Trophoblast cell (in vitro differentiated cells and primary cell): ENCODE measurements around the gene MSL2.
"Not testable (repeated sequence)": the region's sequence is repeated elsewhere in the genome, so short reads cannot be mapped to it uniquely, and the experiment has no call there.

Experiments used
- DNase-seq, 2 donors: peaks; one replicate each; pipeline ENCODE4 v3.0.0-alpha.2; 2016
- H2AFZ ChIP-seq: 2 replicates; pipeline ENCODE4 v1.6.1; 2013; ENCODE audit warnings: low read length, moderate library complexity, mild to moderate bottlenecking; ENCODE audit not compliant: insufficient read depth, poor library complexity
- H2AK5ac ChIP-seq: 2 replicates; pipeline ENCODE4 v1.6.1; 2013; ENCODE audit warnings: mild to moderate bottlenecking, low read length
- H2BK120ac ChIP-seq: 2 replicates; pipeline ENCODE4 v1.6.1; 2013; ENCODE audit warnings: low read length, mild to moderate bottlenecking, moderate library complexity; ENCODE audit not compliant: insufficient read depth, poor library complexity
- H2BK12ac ChIP-seq: 2 replicates; pipeline ENCODE4 v1.6.1; 2013; ENCODE audit warnings: mild to moderate bottlenecking, low read length, moderate library complexity
- H2BK5ac ChIP-seq: 2 replicates; pipeline ENCODE4 v1.6.1; 2013; ENCODE audit warnings: low read length, low read depth, moderate library complexity, mild to moderate bottlenecking; ENCODE audit not compliant: poor library complexity
- H3K14ac ChIP-seq: 2 replicates; pipeline ENCODE4 v1.6.1; 2013; ENCODE audit warnings: mild to moderate bottlenecking, low read length
- H3K18ac ChIP-seq: 2 replicates; pipeline ENCODE4 v1.6.1; 2013; ENCODE audit warnings: mild to moderate bottlenecking, low read length
- H3K23ac ChIP-seq: 2 replicates; pipeline ENCODE4 v1.6.1; 2013; ENCODE audit warnings: low read length
- H3K27ac ChIP-seq: 2 replicates; pipeline ENCODE4 v1.5.1; 2013; ENCODE audit warnings: low read depth, mild to moderate bottlenecking, inconsistent platforms, low read length, moderate library complexity
- H3K27me3 ChIP-seq: 2 replicates; pipeline ENCODE4 v1.6.1; 2013; ENCODE audit warnings: inconsistent platforms, mild to moderate bottlenecking, low read length, moderate library complexity; ENCODE audit not compliant: insufficient read depth
- H3K36me3 ChIP-seq, 2 experiments: 1 replicate in 1 of 2; 2 replicates in 1 of 2; pipeline ENCODE4 v1.6.1; 2013; ENCODE audit warnings: low read length in 2 of 2, mild to moderate bottlenecking in 2 of 2, moderate library complexity in 1 of 2; ENCODE audit not compliant: insufficient read depth in 2 of 2, control insufficient read depth in 1 of 2
- H3K4ac ChIP-seq: 2 replicates; pipeline ENCODE4 v1.6.1; 2013; ENCODE audit warnings: low read depth, mild to moderate bottlenecking, low read length, moderate library complexity
- H3K4me1 ChIP-seq, 2 experiments: 1 replicate in 1 of 2; 2 replicates in 1 of 2; pipeline ENCODE4 v1.6.1; 2013; ENCODE audit warnings: low read length in 2 of 2, mild to moderate bottlenecking in 2 of 2, moderate library complexity in 1 of 2; ENCODE audit not compliant: insufficient read depth in 2 of 2, control insufficient read depth in 1 of 2
- H3K4me2 ChIP-seq: 2 replicates; pipeline ENCODE4 v1.6.1; 2013; ENCODE audit warnings: inconsistent platforms, mild to moderate bottlenecking, low read length, moderate library complexity
- H3K4me3 ChIP-seq: 2 replicates; pipeline ENCODE4 v1.5.1; 2013; ENCODE audit warnings: mild to moderate bottlenecking, low read depth, low read length, inconsistent platforms
- H3K79me1 ChIP-seq: one replicate; pipeline ENCODE4 v1.6.1; 2013; ENCODE audit warnings: low read length
- H3K79me2 ChIP-seq: 2 replicates; pipeline ENCODE4 v1.6.1; 2013; ENCODE audit warnings: low read length, mild to moderate bottlenecking; ENCODE audit not compliant: control insufficient read depth, insufficient read depth, poor library complexity
- H3K9ac ChIP-seq: 2 replicates; pipeline ENCODE4 v1.6.1; 2013; ENCODE audit warnings: mild to moderate bottlenecking, low read length
- H3K9me3 ChIP-seq: 2 replicates; pipeline ENCODE4 v1.6.1; 2013; ENCODE audit warnings: low read depth, mild to moderate bottlenecking, control low read depth, inconsistent platforms, low read length; ENCODE audit not compliant: insufficient read depth
- H4K12ac ChIP-seq: 2 replicates; pipeline ENCODE4 v1.6.1; 2013; ENCODE audit warnings: low read depth, mild to moderate bottlenecking, low read length, moderate library complexity
- H4K8ac ChIP-seq: 2 replicates; pipeline ENCODE4 v1.6.1; 2013; ENCODE audit warnings: low read depth, mild to moderate bottlenecking, low read length, moderate library complexity
- H4K91ac ChIP-seq: one replicate; pipeline ENCODE4 v1.6.1; 2013; ENCODE audit warnings: low read depth, mild to moderate bottlenecking, low read length, moderate library complexity
- whole genome bisulfite sequencing: extraction: QIAGEN DNeasy Blood & Tissue Kit; methylation state at CpG from one replicate; pipeline ENCODE4 v1.1.7; 2013; ENCODE audit warnings: missing lambda C conversion rate; ENCODE audit not compliant: insufficient read length, insufficient coverage; ENCODE audit errors: extremely low coverage; 5-methylcytosine and 5-hydroxymethylcytosine counted together

MSL2 gene

DNA sequence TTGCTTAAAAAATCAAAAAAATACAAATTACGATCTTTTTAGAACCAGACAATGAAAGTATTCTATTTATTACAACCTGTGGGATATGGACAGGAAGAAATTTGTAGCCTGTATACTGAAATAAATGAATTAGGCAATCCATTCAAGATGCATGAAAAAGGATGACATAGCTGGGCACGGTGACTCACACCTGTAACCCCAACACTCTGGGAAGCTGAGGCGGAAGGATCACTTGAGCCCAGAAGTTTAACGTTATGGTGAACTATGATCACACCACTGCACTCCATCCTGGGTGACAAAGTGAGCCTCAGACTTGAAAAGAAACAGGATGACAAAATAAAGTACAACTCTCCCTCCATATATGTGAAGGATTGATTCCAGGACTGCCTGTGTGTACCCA lies 74.1 kb downstream of the MSL2 start:
- Histone ChIP-seq H4K8ac (no peak overlapping the region), H3K27ac (no peak overlapping the region), H3K79me2 (no peaks in the 10 kb centered on the region), H3K79me1 (no peaks in the 10 kb centered on the region), H2BK12ac (no peak overlapping the region), H3K4ac (no peak overlapping the region), H3K18ac (no peak overlapping the region), H2BK120ac (no peak overlapping the region), H3K4me2 (no peak overlapping the region), H3K4me1 (no peaks in the 10 kb centered on the region), H3K4me3 (no peak overlapping the region), H3K36me3 (peaks cover 7 to 9% of the 10 kb centered on the region in 2 experiments), H3K23ac (no peak overlapping the region), H2BK5ac (no peak overlapping the region), H3K9ac (no peak overlapping the region), H3K27me3 (no peaks in the 10 kb centered on the region), H2AK5ac (no peak overlapping the region), H4K12ac (no peak overlapping the region), H3K9me3 (peaks cover 5% of the 10 kb centered on the region), H2AFZ (no peak overlapping the region), H4K91ac (no peak overlapping the region), H3K14ac (no peak overlapping the region)
- WGBS = no CpG with 5 or more reads among the region's 4 CpGs
- DNase-seq = no peak

DNA sequence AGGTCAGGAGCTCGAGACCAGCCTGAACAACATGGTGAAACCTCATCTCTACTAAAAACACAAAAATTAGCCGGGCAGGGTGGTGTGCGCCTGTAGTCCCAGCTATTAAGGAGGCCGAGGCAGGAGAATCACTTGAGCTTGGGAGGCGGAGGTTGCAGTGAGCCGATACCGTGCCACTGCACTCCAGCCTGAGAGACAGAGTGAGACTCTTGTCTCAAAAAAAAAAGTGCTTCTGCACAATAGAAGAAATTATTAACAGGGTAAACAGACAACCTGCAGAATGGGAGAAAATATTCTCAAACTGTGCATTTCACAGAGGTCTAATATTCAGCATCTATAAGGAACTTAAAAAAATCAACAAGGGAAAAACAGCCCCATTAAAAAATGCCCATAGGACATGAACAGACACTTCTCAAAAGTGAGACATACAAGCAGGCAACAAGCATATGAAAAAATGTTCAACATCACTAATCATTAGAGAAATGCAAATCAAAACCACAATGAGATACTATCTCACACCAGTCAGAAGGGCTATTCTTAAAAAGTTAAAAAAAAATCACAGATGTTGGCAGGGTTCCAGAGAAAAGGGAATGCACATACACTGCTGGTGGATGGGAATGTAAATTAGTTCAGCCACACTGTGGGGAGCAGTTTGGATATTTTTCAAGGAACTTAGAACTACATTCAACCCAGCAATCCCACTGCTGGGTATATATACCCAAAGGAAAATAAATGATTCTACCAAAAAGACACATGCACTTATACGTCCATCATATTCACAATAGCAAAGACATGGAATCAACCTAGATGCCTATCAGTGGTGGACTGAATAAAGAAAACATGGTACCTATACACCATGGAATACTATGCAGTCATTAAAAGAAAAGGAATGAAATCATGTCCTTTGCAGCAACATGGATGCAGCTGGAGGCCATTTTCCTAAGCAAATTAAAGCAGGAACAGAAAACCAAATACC lies 75.5 kb downstream of the MSL2 start:
- Histone ChIP-seq H3K4me1 (no peaks in the 10 kb centered on the region), H2AFZ (no peak overlapping the region), H3K18ac (no peak overlapping the region), H2BK5ac (no peak overlapping the region), H3K79me2 (no peaks in the 10 kb centered on the region), H3K79me1 (no peaks in the 10 kb centered on the region), H3K4ac (no peak overlapping the region), H2BK120ac (no peak overlapping the region), H4K91ac (no peak overlapping the region), H4K8ac (no peak overlapping the region), H3K4me3 (no peak overlapping the region), H3K14ac (no peak overlapping the region), H3K9me3 (no peaks in the 10 kb centered on the region), H2AK5ac (no peak overlapping the region), H3K4me2 (no peak overlapping the region), H2BK12ac (no peak overlapping the region), H4K12ac (no peak overlapping the region), H3K9ac (no peak overlapping the region), H3K36me3 (peaks cover 1 to 3% of the 10 kb centered on the region in 2 experiments), H3K23ac (no peak overlapping the region), H3K27me3 (no peaks in the 10 kb centered on the region), H3K27ac (no peak overlapping the region)
- WGBS = no CpG with 5 or more reads among the region's 8 CpGs
- no peak for DNase-seq

DNA sequence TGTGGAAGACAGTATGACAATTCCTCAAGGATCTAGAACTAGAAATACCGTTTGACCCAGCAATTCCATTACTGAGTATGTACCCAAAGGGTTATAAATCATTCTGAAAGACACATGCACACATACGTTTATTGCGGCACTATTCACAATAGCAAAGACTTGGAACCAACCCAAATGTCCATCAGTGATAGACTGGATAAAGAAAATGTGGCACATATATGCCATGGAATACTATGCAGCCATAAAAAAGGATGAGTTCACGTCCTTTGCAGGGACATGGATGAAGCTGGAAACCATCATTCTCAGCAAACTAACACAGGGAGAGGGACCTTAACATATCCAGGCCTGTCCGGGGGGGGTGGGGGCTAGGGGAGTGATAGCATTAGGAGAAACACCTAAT lies 76.4 kb downstream of the MSL2 start:
- not testable (repeated sequence) for H3K18ac ChIP-seq, H3K4me3 ChIP-seq, H2BK120ac ChIP-seq, H3K36me3 ChIP-seq, H3K27me3 ChIP-seq, H3K4me1 ChIP-seq, H2BK12ac ChIP-seq, DNase-seq, H3K23ac ChIP-seq, H3K4ac ChIP-seq, H3K79me1 ChIP-seq, H2AK5ac ChIP-seq, H2AFZ ChIP-seq, H4K12ac ChIP-seq, H3K14ac ChIP-seq, H3K9me3 ChIP-seq, H4K8ac ChIP-seq, H3K9ac ChIP-seq, H4K91ac ChIP-seq, H3K79me2 ChIP-seq, H3K27ac ChIP-seq, H3K4me2 ChIP-seq, H2BK5ac ChIP-seq
- WGBS = no CpG with 5 or more reads among the region's 5 CpGs

DNA sequence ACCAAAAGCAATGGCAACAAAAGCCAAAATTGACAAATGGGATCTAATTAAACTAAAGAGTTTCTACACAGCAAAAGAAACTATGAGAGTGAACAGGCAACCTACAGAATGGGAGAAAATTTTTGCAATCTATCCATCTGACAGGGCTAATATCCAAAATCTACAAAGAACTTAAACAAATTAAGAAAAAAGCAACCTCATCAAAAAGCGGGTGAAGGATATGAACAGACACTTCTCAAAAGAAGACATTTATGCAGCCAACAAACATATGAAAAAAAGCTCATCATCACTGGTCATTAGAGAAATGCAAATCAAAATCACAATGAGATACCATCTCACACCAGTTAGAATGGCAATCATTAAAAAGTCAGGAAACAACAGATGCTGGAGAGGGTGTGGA lies 76.8 kb downstream of the MSL2 start:
- H3K4me2 ChIP-seq = not testable (repeated sequence)

More for the DNA sequence above, 76.8 kb downstream of the MSL2 start:
- H2BK5ac ChIP-seq, H3K79me2 ChIP-seq, H3K27me3 ChIP-seq, H3K4me1 ChIP-seq, H3K4ac ChIP-seq, H3K36me3 ChIP-seq, H4K8ac ChIP-seq, H2AFZ ChIP-seq, H2BK12ac ChIP-seq, H3K4me3 ChIP-seq, H3K9ac ChIP-seq, H3K27ac ChIP-seq, H3K79me1 ChIP-seq, H3K14ac ChIP-seq, H4K91ac ChIP-seq, H3K9me3 ChIP-seq, H2AK5ac ChIP-seq, H3K23ac ChIP-seq, DNase-seq, H4K12ac ChIP-seq, H2BK120ac ChIP-seq, H3K18ac ChIP-seq: not testable (repeated sequence)
- no CpG with 5 or more reads among the region's 1 CpG for WGBS
